NCI-H82 (cell line): ENCODE data around the gene IL22RA1.

Experiments
- DNase-seq: peaks from one replicate; lab custom pipeline; 2025; lab: John Stamatoyannopoulos, UW

The IL22RA1 gene

GRCh38 chr1:24136956-24137539, 5.9 kb downstream of the IL22RA1 start:
- DNase-seq = no peak

DNA sequence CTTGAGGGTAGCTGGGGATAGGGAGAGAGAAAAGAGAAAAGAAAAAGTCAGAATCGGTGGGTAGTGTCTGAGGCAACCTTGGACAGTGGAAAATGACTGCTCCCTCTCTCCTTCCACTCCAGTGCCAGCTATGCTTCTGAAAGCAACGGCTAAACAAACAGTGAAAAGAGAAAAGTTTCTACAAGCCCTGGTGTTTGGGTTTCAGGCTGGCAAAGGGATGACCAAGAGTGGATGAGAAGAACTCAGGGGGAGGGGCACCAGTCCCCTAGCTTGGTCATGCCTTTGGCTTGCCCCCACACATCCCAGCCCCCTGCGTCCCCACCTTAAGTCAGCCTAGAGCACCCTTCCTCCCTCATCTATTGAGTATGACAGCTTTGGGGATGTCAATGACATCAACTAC, 8.6 kb downstream of the IL22RA1 start:
- DNase-seq = no peak

DNA sequence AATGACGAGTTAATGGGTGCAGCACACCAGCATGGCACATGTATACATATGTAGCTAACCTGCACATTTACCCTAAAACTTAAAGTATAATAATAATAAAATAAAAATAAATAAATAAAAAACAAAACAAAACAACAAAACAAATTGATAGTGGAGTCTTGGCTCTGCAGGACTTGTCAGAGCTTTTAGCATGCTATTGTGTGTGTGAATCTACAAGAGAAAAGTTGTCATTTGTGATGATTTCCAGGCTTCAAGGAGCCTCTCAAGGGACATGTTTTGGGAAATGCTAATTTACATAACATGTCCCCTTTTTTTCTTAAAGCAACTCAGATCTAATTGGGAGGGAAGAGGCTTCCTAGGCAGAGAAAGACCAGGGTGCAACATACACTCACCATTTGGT, 9.1 kb downstream of the IL22RA1 start:
- DNase-seq = no peak

DNA sequence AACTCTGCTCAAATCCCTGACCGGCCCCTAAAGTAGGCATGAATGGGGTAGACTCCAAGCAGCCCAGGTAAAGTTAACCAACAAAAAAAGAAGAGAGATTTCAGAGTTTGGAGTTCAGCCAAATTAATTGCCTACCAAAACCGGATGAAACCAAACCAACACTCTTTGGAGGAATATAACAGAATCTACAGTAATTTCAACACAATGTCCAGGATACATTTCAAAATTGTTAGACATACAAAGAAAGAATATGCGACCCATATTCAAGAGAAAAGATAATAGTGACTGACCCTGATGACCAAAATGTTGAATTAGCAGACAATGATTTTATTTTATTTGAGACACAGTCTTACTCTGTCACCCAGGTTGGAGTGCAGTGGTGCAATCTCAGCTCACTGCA, 12.6 kb downstream of the IL22RA1 start:
- no peak for DNase-seq

DNA sequence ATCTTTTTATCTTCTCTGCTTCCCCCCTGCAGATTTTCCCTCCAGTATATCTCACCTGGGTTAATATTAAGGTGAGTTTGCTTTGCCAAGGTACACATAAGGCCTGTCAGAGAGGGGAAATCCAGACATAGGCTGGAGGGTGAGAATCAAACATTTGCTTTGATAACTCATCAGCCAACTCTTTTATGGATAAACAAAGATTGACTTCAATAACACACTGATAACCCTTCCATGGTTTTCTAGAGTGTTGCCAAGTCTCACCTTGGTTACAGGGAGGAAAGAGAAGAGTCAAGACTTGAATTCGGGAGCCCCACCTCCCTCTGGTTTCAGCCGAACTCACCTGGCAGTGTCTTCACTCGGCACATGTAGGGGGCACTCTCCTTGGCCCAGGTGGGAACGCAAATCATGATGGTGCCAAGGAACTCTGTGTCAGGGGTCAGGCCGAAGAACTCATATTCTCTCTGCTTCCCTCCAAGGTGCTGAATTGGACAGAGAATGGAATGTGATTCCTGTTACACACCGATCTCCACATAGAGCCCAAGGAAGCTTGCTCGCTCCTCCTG, 15.1 kb downstream of the IL22RA1 start:
- no peak for DNase-seq

DNA sequence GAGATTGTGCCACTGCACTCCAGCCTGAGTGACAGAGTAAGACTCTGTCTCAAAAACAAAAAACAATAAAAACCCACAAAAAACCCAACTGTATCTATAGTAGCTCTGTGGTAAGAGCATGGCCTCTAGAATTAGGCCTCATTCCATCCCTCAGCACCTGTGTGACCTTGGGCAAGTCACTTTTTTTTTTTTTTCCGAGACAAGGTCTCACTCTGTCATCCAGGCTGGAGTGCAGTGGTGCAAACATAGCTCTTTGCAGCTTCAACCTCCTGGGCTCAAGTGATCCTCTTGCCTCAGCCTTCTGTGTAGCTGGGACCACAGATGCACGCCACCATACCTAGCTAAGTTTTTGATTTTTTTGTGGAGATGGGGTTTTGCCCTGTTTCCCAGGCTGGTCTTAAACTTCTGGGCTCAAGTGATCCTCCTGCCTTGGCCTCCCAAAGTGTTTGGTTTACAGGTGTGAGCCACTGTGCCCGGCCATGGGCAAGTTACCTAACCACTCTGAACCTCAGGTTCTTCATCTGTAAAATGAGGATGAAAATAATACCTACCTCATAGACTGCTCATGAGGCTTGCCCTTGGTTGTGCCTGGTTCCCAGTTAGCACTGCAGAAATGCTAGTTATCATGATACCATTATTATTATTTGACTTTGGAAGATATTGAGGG, 15.7 kb downstream of the IL22RA1 start:
- DNase-seq = no peak

DNA sequence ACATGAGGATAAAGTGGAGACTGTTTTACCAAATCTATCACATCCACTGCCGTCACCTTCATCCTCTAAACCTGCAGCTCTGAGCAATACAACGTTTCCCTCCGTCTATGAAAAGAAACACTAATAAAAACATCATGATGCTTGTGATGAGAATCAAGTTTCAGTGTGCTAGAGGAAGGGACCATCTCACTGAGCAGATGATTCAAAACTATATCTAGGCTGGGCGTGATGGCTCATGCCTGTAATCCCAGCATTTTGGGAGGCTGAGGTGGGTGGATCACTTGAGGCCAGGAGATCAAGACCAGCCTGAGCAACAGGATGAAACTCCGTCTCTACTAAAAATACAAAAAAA, 16.3 kb downstream of the IL22RA1 start:
- DNase-seq = no peak

DNA sequence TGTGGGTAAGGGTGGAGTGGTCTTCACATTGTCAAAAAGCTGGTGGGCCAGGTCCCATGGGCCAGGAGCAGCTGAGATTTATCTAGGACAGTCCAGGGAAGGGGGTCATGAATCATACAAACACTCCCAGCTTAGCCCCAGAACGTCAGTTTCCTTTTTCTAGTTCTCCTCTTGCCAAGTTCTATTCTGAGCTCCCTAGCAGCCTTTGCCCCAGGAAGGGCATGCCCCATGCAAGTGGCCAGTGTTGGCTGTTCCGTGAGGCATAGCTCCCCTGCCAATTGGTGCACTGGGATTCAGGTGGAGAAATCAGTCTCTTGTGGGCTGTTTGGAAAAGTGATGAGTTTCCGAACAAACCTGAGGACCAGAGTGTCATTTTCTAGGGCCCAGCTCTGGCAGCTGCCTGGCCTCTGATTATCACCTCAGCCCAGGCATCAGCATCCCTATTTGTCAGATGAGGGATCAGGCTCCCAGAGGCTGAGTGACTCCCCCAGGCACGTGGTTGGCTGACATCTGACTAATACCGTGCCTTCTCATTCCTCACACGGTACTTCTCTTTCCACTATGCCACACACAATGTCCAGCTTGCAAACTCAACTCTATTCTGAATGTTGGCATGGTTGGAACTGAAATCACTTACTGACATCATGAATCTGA, 16.8 kb downstream of the IL22RA1 start:
- peak; percentile 21 for DNase-seq

- no peak for DNase-seq
Measured at GRCh38 chr1:24125456-24125855, 17.5 kb downstream of the IL22RA1 start.

DNA sequence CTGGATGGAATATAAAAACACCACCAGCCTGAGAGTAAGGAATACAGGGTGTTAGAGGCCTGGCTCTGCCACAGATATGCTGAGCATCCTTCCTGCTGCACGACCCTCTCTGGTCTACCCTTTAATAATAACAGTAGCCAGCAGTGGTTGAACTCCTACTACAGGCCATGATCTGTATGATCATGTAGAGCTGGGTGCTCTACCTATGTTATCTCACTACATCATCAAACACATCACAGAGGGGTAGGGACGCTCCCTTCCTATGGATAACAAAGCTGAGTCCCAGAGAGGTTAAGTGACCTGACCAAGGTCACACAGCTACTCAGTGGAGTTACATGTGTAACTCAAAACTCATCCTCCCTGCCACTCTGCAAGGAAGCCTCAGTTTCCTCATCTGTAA, 18.0 kb downstream of the IL22RA1 start:
- DNase-seq = no peak

GRCh38 chr1:24123611-24124010, 19.3 kb downstream of the IL22RA1 start:
- no peak for DNase-seq

DNA sequence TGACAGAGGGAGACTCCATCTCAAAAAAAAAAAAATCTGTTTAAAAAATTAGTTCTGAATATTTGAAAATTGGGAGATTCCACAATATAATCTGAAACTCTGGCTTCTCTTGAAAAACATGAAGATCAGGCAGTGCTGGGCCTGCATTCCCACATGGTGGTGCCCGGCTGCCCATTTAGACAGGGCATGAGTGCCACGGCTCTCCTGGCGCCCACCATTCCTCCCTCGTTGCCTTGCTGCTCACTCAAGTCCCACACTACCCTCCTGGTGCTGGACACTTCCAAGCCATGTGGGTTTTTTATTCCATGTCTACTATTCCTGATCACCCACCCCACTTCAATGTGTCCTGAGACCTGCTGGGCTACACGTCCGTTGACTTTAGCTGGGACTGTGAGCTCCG, 20.2 kb downstream of the IL22RA1 start:
- DNase-seq = no peak

DNA sequence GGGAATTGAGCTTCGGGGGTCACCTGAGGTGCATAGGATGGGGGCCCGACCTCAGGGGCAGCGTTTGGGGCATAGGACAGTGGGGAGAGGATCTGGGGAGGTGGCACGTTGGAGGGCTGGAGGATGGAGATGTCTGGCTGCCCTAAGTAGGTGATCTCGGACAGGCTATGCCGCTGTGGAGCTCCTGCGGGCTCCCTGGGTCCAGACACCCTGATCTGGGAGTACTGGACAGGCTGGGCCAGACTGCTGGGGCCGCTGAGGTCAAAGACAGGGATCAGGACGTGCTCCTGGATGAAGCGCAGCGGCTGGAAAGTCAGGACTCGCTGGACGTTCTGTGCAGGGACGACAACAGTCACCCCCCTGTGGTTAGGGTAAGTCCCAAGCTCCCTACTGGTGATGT, 21.5 kb downstream of the IL22RA1 start:
- no peak for DNase-seq

DNA sequence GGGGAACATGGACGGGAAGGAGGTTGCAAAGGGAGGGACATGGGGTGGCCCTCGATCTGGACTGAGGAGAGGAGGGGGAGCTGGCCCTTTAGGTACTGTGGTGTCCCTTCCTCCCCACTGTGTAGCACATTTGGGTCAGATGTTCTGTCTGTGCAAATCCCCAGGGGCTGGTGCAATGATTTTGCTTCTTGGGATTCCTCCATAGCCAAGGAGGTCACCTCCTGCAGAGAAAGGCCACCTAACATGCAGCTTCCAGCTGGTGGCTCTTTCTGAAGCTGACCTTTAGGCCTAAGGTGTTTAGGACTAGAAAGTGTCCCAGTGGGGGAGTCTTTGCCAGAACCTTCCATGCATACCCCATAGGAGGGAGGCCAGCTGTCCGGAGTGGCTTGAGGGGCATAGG, 22.0 kb downstream of the IL22RA1 start:
- DNase-seq = no peak

DNA sequence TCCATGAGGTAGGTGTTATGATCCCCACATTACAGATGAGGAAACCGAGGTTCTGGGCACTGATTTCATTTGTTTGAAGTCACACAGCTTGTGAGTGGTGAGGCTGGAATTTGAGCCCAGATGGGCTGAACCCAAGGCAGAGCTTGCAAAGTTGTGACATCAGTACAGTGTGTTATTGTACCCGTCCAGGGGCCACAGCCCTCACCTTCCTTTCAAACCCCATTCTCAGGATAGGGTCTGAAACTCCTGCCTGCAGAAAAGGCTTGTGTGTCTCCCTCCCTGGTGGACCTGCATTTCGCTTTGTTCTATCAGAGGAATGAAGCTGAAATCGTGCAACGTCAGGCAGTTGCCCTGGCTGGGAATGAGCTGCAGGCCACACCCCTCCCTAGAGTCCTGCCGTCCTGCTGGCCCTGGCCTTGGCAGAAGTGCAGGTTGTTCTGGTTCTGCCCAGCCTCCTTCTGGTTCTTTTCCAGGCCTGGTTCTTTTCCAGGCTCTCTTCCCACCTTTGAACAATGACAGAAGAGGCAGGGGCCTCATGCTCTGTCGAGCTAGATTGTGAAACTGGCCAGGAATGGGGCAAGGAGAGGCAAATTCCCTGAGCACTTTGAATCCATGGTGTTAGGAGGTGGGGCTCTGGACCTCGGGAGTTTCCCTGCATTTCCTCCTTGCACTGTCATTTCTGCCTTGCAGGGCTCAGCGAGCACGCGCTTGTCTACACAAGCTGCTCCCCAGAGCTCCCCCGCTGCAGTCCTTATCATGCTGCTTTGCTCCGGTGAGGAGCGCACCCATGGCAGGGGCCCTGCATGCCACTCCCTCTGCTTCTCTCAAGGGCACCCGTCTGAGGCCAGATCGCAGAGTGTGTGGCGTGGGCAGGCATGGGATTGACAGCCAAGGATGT, 22.8 kb downstream of the IL22RA1 start:
- no peak for DNase-seq

- no peak for DNase-seq
Measured at GRCh38 chr1:24119489-24119858, 23.5 kb downstream of the IL22RA1 start.

GRCh38 chr1:24118410-24119242, 24.3 kb downstream of the IL22RA1 start:
- no peak for DNase-seq

DNA sequence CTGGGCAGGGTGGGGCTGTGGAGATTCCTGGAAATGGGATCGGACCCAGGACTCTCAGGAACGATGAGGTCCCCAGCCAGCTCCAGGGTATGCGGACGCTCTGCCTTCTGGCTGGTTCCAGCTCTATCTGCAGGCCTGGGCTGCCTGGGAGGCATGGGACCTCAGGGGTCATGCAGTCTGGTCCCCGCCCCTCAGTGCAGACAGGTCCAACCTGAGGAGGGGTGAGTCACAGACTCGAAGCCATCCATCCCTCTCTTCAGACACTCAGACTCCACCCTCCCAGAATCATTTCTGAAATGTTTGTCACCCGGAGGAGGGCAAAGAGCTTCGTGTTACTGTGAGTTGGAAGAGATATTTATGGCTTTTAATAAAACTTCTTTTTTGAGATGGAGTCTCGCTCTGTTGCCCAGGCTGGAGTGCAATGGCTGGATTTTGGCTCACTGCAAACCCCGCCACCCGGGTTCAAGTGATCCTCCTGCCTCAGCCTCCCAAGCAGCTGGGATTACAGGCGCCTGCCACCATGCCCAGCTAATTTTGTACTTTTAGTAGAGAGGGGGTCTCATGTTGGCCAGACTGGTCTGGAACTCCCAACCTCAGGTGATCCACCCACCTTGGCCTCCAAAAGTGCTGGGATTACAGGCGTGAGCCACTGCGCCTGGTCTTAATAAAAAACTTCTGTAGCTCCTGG, 25.1 kb downstream of the IL22RA1 start:
- DNase-seq = no peak

DNA sequence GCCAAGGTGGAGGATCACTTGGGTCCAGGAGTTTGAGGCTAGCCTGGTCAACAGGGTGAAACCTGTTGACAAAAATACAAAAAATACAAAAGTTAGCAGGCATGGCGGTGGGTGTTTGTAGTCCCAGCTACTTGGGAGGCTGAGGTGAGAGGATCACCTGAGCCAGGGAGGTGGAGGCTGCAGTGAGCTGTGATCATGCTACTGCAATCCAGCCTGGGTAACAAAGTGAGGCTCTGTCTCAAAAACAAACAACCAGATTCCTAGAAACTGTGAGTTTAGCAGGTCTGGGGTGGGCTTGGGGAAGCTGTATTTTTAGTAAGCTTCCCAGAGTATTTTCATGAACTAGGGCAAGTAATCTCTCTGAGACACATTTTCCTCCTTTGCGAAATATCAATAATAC, 25.8 kb downstream of the IL22RA1 start:
- DNase-seq = no peak

DNA sequence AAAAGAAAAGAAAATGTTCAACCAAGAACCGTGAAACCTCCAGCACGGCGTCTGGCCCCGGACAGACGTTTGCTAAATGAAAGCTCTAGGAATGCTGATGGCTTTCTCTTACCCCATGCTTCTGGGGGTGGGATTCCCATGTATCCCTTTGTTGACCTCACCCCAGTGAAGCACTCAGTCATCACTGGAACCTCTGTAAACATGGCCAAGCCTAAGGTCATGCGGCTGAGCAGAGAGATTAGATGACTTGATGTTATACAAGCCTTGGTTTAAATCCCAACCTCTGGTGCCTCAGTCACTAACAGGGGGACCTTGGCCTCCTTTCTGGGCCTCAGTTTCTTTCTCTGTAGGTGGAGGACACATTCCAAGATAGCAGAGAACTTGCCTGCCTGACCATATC, 28.2 kb downstream of the IL22RA1 start:
- no peak for DNase-seq

DNA sequence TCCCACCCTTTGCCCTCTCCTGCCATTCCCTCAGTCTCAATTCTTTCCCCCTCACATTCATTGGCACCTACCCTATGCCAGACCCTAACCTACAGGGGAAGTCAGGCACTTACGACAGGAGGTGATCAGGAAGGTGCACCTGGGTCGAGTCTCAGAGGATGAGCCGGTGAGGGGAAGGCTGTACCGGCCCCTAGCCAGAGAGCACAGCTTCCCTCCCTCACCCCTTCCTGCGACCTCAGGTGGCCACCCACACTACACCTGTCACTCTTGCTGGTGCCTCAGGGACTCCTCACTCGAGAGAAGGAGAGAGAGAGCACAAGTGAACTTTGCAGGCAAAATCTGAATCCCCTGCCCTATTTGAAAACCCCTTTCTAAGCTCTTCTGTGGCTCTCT, 29.3 kb downstream of the IL22RA1 start:
- no peak for DNase-seq
